ENCODE measurements around the gene COPG1.
"Not testable (repeated sequence)": the region's sequence is repeated elsewhere in the genome, so short reads cannot be mapped to it uniquely, and the experiment has no call there.

DNA sequence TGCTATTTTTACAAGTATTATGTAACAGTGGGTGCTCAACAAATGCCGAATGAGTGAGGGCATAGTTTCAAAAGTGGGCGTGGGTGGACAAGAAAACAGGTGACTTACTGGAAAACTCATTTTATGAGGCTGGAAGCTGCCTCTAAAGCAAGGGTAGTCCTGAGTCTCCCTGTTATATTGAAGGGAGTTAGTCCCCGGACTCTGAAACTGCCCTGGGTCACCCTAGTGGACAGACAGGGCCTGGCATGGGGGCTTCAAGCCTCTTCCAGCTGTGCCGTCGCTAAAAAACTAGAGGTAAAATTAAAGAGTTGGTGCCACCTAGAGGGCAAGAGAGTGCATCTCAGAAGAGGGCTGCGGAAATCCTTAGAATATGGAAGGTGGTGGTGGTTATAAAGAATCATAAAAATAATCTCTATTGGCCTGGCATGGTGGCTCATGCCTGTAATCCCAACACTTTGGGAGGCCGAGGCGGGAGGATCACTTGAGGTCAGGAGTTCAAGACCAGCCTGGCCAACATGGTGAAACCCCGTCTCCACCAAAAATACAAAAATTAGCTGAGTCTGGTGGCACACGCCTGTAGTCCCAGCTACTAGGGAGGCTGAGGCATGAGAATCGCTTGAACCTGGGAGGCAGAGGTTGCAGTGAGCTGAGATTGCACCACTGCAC, 3.6 kb upstream of the COPG1 start:
- TF ChIP-seq, protein P1, sequence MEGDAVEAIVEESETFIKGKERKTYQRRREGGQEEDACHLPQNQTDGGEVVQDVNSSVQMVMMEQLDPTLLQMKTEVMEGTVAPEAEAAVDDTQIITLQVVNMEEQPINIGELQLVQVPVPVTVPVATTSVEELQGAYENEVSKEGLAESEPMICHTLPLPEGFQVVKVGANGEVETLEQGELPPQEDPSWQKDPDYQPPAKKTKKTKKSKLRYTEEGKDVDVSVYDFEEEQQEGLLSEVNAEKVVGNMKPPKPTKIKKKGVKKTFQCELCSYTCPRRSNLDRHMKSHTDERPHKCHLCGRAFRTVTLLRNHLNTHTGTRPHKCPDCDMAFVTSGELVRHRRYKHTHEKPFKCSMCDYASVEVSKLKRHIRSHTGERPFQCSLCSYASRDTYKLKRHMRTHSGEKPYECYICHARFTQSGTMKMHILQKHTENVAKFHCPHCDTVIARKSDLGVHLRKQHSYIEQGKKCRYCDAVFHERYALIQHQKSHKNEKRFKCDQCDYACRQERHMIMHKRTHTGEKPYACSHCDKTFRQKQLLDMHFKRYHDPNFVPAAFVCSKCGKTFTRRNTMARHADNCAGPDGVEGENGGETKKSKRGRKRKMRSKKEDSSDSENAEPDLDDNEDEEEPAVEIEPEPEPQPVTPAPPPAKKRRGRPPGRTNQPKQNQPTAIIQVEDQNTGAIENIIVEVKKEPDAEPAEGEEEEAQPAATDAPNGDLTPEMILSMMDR (IDR thresholded peaks at IDR 0.05): peak; percentile 91 to 99 (median 93)
- TF ChIP-seq POLR2A (IDR thresholded peaks at IDR 0.05); POLR2AphosphoS5 (IDR thresholded peaks at IDR 0.05); EP300 (IDR thresholded peaks at IDR 0.05; ENCODE audit: low read depth): not testable (repeated sequence)
